GM18873 (cell line): ENCODE data around the gene TNFRSF14.

Source experiments
- ATAC-seq: cut with Tn5 transposase; IDR thresholded peaks from one replicate; pipeline ENCODE4 v1.9.1; 2021; ENCODE audit warnings: mild to moderate bottlenecking, moderate library complexity, moderate number of reproducible peaks; ENCODE audit not compliant: unreplicated experiment, low FRiP score

TNFRSF14 gene

DNA sequence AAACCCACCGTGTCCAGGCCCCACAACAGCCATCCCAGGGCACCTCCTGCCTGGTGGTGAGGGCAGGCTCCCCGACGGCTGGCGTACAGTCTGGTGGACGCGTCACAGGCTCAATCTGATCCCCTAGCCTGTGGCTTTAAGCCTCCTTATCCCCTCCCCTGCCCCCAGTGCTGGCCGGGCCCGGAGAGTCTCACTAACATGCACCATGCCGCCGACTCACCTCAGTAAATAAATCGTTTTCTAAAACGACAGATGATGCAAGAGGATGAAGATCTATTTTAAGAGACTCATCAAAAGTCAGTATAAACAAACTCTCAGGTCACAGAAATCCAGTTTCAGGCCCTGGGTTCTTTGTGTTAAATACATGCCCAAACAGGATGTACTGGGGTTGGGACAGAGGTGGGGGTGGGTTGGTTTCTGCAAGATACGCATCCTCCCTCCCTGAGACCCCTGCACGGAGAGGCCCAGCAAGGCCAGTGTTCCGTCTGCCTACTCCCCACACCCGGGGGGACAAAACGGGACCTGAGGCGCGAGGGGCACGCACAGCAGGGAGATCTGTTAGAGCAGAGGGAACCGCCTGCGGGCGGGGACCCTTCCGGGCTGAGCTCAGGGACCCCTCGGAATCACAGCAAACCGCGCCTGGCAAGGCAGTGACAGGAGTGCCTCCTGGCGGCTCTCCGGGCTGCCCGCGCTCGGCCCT is 32.8 kb upstream of the TNFRSF14 start:
- no peak for ATAC-seq

- no peak for ATAC-seq
Observed at GRCh38 chr1:2523891-2524609, 32.1 kb upstream of the TNFRSF14 start.

DNA sequence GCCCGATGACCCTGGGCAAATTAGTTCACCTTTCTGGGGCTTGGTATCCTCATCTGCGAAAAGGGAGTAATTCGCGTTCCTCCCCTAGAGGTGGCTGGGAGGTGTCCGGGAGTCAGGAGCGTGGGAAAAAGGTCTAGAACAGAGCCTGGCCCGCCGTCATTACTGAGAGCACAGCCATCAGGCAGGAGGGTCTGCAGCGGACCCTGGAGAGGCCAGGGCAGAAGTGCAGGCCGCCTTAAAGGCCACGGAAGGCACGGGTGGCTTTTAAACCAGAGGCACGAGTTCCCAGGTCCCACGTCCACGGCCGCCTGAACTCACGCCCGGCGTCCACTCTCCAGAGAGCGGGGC is 30.6 kb upstream of the TNFRSF14 start:
- ATAC-seq: no peak

DNA sequence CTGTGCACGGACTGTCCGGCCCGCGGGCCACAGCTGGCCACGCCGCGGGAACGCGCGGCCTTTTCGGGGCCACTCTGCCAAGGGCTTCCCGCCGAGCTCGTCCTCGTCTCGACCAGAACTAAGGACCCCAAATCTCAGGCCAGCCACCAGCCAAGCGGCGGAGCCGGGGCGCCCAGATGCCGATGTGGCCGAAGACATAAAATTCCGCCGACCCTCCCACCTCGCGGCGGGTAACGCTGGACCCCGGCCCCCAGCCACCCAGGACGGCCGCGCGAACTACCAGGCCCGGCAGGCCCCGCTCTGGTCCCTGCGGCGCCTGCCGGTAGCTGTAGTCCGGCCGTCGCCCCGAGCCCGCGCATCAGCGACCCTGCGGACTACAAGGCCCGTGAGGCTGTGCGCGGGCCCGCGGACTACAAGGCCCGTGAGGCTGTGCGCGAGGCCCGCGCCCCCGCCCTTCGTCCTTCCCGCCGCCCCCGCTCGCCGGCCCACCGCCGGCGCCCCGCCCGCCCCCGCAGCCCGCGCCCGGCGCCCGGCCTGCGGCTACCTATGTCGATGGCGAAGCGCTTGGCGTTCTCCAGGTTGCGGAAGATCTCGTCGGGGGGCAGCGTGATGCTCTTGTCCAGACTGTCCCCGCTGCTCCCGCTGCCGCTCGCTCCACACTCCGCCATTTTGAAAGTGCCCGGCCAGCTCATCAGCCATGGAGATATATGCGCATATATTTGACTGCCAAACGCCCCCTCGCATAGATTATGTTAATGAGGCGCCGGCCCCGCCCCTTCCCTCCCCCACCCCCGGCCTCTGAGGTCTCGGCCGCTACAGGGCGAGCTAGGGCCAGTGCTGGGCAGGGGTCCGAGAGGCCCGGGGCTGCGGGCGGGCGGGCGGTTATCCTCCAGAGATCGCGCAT is 30.0 kb upstream of the TNFRSF14 start, which contains the start of gene PANK4:
Gene PANK4 (minus strand): TSS at position 677 of the 904 bp plus-strand sequence. CDS start 9 bp downstream, at position 668.
- ATAC-seq: peak; percentile 63

DNA sequence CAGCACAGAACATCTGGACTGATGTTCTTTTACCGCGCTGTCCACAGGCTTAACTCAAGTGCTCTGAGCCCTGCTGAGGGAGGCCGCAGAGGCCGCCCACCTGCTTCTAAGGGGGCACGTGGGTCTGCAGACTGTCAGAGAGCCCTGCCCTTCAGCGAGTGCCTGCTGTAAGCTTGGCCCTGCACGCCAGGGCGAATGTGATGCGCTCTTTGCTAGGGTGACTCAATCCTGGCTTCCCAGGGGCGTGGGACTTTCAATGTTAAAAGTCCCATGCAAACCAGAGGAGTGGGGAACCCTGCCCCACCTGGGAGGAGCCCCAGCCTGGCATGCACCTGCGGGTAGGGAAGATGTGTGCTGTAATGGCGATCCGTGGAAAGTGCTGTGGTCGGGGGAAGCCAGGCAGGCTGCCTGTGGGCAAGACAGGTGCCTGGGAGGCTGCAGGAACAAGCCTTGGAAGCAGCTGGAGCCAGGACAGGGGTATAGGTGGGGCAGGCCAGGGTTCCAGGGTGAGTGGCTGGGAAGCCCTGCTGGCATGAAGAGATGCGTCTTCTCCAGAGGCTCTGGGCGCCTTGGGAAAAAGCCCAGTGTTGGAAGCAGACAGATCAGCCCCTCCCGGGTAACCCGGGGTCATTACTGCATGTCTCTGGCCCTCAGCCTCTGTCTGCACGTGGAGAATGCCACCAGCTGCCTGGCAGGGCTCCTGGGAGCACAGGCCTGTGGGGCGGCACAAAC is 29.2 kb upstream of the TNFRSF14 start:
- peak; percentile 32 for ATAC-seq

DNA sequence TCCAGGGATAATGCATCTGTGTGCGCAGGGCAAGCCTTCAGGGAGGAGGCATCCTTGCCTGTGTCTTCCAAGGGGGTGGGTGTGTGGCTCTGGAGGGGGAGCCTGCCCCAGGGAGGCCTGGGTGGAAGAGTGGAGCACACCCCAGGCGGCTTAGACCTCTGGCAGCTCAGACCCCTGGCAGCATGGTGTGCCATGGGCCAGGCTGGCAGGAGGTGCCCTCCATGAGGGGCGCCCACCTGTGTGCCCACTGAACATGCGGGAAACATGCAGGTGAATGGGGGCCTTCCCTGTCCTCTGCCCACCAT is 28.7 kb upstream of the TNFRSF14 start:
- no peak for ATAC-seq

DNA sequence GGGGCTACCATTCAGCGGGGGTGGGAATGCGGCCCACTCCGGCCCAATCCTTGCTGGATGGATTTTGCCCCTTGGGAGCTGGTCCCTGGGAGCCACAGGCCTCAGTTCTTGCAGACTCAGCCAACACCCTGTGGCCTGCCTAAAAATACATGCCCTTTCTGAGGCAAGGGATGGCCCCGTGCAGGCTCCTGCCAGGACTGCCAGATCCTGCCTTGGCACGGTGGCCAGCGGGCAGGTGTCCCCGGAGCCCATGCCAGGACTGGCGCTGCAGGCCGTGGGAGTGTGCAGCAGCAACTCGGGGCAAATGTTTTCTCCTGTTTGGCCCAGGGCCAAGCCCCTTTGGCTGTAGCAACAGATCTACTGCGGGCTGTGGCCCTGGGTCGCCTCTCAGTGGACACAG is 28.2 kb upstream of the TNFRSF14 start:
- no peak for ATAC-seq

- no peak for ATAC-seq
Observed at GRCh38 chr1:2528611-2528965, 27.6 kb upstream of the TNFRSF14 start.

GRCh38 chr1:2528966-2529783 is 27.0 kb upstream of the TNFRSF14 start:
- ATAC-seq: no peak

- no peak for ATAC-seq
Observed at GRCh38 chr1:2529784-2530512, 26.2 kb upstream of the TNFRSF14 start, which contains the start of gene HES5. TSS of gene HES5 (minus strand) at chr1:2530263. CDS start at chr1:2530164, 99 bp downstream.

- no peak for ATAC-seq
Observed at GRCh38 chr1:2530513-2531361, 25.4 kb upstream of the TNFRSF14 start.

- no peak for ATAC-seq
Observed at GRCh38 chr1:2532485-2533160, 23.5 kb upstream of the TNFRSF14 start.

- ATAC-seq: no peak
Observed at GRCh38 chr1:2533365-2533764, 22.8 kb upstream of the TNFRSF14 start.

GRCh38 chr1:2534315-2534686 is 21.9 kb upstream of the TNFRSF14 start:
- ATAC-seq: no peak

- no peak for ATAC-seq
Observed at GRCh38 chr1:2534687-2535441, 21.3 kb upstream of the TNFRSF14 start.

GRCh38 chr1:2535455-2535854 is 20.7 kb upstream of the TNFRSF14 start:
- no peak for ATAC-seq

- no peak for ATAC-seq
Observed at GRCh38 chr1:2535981-2536380, 20.2 kb upstream of the TNFRSF14 start.
